IMR-90 (cell line): ENCODE data around the gene NNT. TPM values are rescaled to one million over a fixed set of nuclear protein-coding genes. Genes with fewer than 3 reads are reported as not detected.

ENCODE experiments used
- ATAC-seq: fragments of 200-7000 bp; cut with Tn5 transposase; 2 replicates; pipeline ENCODE4 v1.9.1; 2020; ENCODE audit warnings: low read depth, mild to moderate bottlenecking, moderate library complexity
- BruUV-seq: library from RNA; stranded (reverse); fragments of 400-500 nt; replicated peaks from 2 replicates; lab custom pipeline; 2021; lab: Mats Ljungman, UMichigan
- CTCF ChIA-PET: fragments of 300-600 bp; formaldehyde crosslinking; extraction: SDS; loops from one replicate; lab custom pipeline; 2021; ENCODE audit warnings: antibody characterized with exemption; lab: Yijun Ruan, JAX
- POLR2A ChIA-PET: fragments of 300-600 bp; sonication (Branson Sonifier 250); formaldehyde crosslinking; loops from one replicate; lab custom pipeline; 2022; ENCODE audit warnings: antibody characterized with exemption; ENCODE audit not compliant: unreplicated experiment; lab: Charles Lee
- DNase-seq: peaks from one replicate; pipeline ENCODE4 v3.0.0; 2013
- H2AFZ ChIP-seq: replicated peaks from 2 replicates; pipeline ENCODE3; 2013; ENCODE audit warnings: low read length, mild to moderate bottlenecking; ENCODE audit not compliant: poor library complexity
- H2AK5ac ChIP-seq: 2 replicates; pipeline ENCODE4 v1.6.1; 2013; ENCODE audit warnings: low read depth, low read length, inconsistent platforms
- H2AK9ac ChIP-seq: replicated peaks from 2 replicates; pipeline ENCODE3; 2013; ENCODE audit warnings: mild to moderate bottlenecking, low read depth, low read length, moderate library complexity; ENCODE audit not compliant: poor library complexity
- H2BK120ac ChIP-seq: 2 replicates; pipeline ENCODE4 v1.6.1; 2013; ENCODE audit warnings: low read depth, low read length, inconsistent platforms
- H2BK15ac ChIP-seq: 3 replicates; pipeline ENCODE4 v1.6.1; 2013; ENCODE audit warnings: low read depth, low read length, inconsistent platforms
- H2BK20ac ChIP-seq: 2 replicates; pipeline ENCODE4 v1.6.1; 2013; ENCODE audit warnings: low read depth, mild to moderate bottlenecking, inconsistent platforms, low read length, moderate library complexity
- H2BK5ac ChIP-seq: 2 replicates; pipeline ENCODE4 v1.6.1; 2013; ENCODE audit warnings: mild to moderate bottlenecking, low read depth, low read length, inconsistent platforms; ENCODE audit not compliant: poor library complexity, severe bottlenecking
- H3K14ac ChIP-seq: replicated peaks from 2 replicates; pipeline ENCODE4 v1.6.1; 2013; ENCODE audit warnings: low read depth, low read length, inconsistent platforms
- H3K18ac ChIP-seq: 2 replicates; pipeline ENCODE4 v1.6.1; 2013; ENCODE audit warnings: low read depth, low read length, control low read depth
- H3K23ac ChIP-seq: 2 replicates; pipeline ENCODE4 v1.6.1; 2013; ENCODE audit warnings: low read depth, low read length, inconsistent platforms
- H3K27ac ChIP-seq: 2 replicates; pipeline ENCODE4 v1.5.1; 2013; ENCODE audit warnings: mild to moderate bottlenecking, control low read depth, low read length; ENCODE audit not compliant: insufficient read depth
- H3K27me3 ChIP-seq: 2 replicates; pipeline ENCODE4 v1.6.1; 2013; ENCODE audit warnings: low read length; ENCODE audit not compliant: control insufficient read depth, insufficient read depth
- H3K36me3 ChIP-seq: 2 replicates; pipeline ENCODE4 v1.6.1; 2013; ENCODE audit warnings: low read length, mixed read lengths; ENCODE audit not compliant: control insufficient read depth, insufficient read depth
- H3K4ac ChIP-seq: 2 replicates; pipeline ENCODE4 v1.6.1; 2013; ENCODE audit warnings: low read depth, low read length, inconsistent platforms
- H3K4me1 ChIP-seq: 2 replicates; pipeline ENCODE4 v1.6.1; 2013; ENCODE audit warnings: low read length, mixed read lengths; ENCODE audit not compliant: control insufficient read depth, insufficient read depth
- H3K4me2 ChIP-seq: 2 replicates; pipeline ENCODE4 v1.6.1; 2013; ENCODE audit warnings: low read depth, mild to moderate bottlenecking, control low read depth, low read length, moderate library complexity
- H3K4me3 ChIP-seq: 2 replicates; pipeline ENCODE4 v1.5.1; 2013; ENCODE audit warnings: low read depth, mild to moderate bottlenecking, control low read depth, low read length, moderate library complexity; ENCODE audit not compliant: insufficient read depth
- H3K56ac ChIP-seq: 2 replicates; pipeline ENCODE4 v1.6.1; 2013; ENCODE audit warnings: low read length, inconsistent platforms; ENCODE audit not compliant: insufficient read depth; ENCODE audit errors: extremely low read depth
- H3K79me1 ChIP-seq, 2 experiments: 2 replicates each; pipeline ENCODE4 v1.6.1; 2013; ENCODE audit warnings: low read length in 2 of 2, inconsistent platforms in 1 of 2, low read depth in 1 of 2
- H3K9ac ChIP-seq: 2 replicates; pipeline ENCODE4 v1.6.1; 2013; ENCODE audit warnings: low read depth, low read length, control low read depth
- H3K9me1 ChIP-seq: 2 replicates; pipeline ENCODE4 v1.6.1; 2013; ENCODE audit warnings: low read length, inconsistent platforms; ENCODE audit not compliant: insufficient read depth
- H3K9me3 ChIP-seq: 2 replicates; pipeline ENCODE4 v1.6.1; 2013; ENCODE audit warnings: low read length; ENCODE audit not compliant: control insufficient read depth, insufficient read depth
- H4K20me1 ChIP-seq: 2 replicates; pipeline ENCODE4 v1.6.1; 2013; ENCODE audit warnings: low read length, inconsistent platforms; ENCODE audit not compliant: insufficient read depth
- H4K5ac ChIP-seq: 2 replicates; pipeline ENCODE4 v1.6.1; 2013; ENCODE audit warnings: mild to moderate bottlenecking, low read depth, low read length, control low read depth
- H4K8ac ChIP-seq, 2 experiments: 2 replicates each; pipeline ENCODE4 v1.6.1; 2013; ENCODE audit warnings: low read depth in 2 of 2, low read length in 2 of 2, control low read depth in 1 of 2, inconsistent platforms in 1 of 2
- H4K91ac ChIP-seq: 2 replicates; pipeline ENCODE4 v1.6.1; 2013; ENCODE audit warnings: low read depth, low read length, inconsistent platforms; ENCODE audit not compliant: insufficient read depth
- BHLHE40 ChIP-seq: fragments of 150-350 bp; IDR thresholded peaks from 2 replicates; pipeline ENCODE4 v1.6.1; 2016; ENCODE audit warnings: mild to moderate bottlenecking, low read depth, low read length
- CEBPB ChIP-seq: IDR thresholded peaks from 2 replicates; pipeline ENCODE4 v1.6.1; 2012; ENCODE audit warnings: low read depth, low read length, improper control_type of control experiment
- CHD1 ChIP-seq: IDR thresholded peaks from 2 replicates; pipeline ENCODE4 v1.6.1; 2012; ENCODE audit warnings: low read depth, low read length, improper control_type of control experiment
- CTCF ChIP-seq: conservative IDR thresholded peaks from 2 replicates; pipeline ENCODE4 v1.5.1; 2012; ENCODE audit warnings: mild to moderate bottlenecking, low read depth, low read length, improper control_type of control experiment
- ELK1 ChIP-seq: fragments of 150-350 bp; IDR thresholded peaks from 2 replicates; pipeline ENCODE4 v1.6.1; 2016; ENCODE audit warnings: low read depth, mild to moderate bottlenecking, low read length, moderate library complexity, borderline replicate concordance
- FOS ChIP-seq: fragments of 150-350 bp; IDR thresholded peaks from 2 replicates; pipeline ENCODE4 v1.6.1; 2016; ENCODE audit warnings: low read depth, low read length
- MAFK ChIP-seq: IDR thresholded peaks from 2 replicates; pipeline ENCODE4 v1.6.1; 2012; ENCODE audit warnings: low read depth, low read length, improper control_type of control experiment
- MAZ ChIP-seq: IDR thresholded peaks from 2 replicates; pipeline ENCODE4 v1.6.1; 2012; ENCODE audit warnings: low read depth, mild to moderate bottlenecking, low read length, improper control_type of control experiment, moderate library complexity, borderline replicate concordance
- MXI1 ChIP-seq: IDR thresholded peaks from 2 replicates; pipeline ENCODE4 v1.6.1; 2012; ENCODE audit warnings: low read depth, mild to moderate bottlenecking, low read length, moderate library complexity, borderline replicate concordance
- NFE2L2 ChIP-seq: fragments of 150-350 bp; IDR thresholded peaks from 2 replicates; pipeline ENCODE4 v1.6.1; 2016; ENCODE audit warnings: low read depth, mild to moderate bottlenecking, low read length
- POLR2A ChIP-seq: IDR thresholded peaks from 2 replicates; pipeline ENCODE4 v1.6.1; 2012; ENCODE audit warnings: mild to moderate bottlenecking, low read depth, low read length
- RAD21 ChIP-seq: IDR thresholded peaks from 2 replicates; pipeline ENCODE4 v1.6.1; 2012; ENCODE audit warnings: low read length, improper control_type of control experiment
- RCOR1 ChIP-seq: IDR thresholded peaks from 2 replicates; pipeline ENCODE4 v1.6.1; 2012; ENCODE audit warnings: mild to moderate bottlenecking, low read length, improper control_type of control experiment; ENCODE audit not compliant: insufficient replicate concordance
- RFX5 ChIP-seq: IDR thresholded peaks from 2 replicates; pipeline ENCODE4 v1.8.0; 2012; ENCODE audit warnings: low read depth, mild to moderate bottlenecking, low read length, moderate library complexity
- SMC3 ChIP-seq: fragments of 150-350 bp; IDR thresholded peaks from 2 replicates; pipeline ENCODE4 v1.6.1; 2016; ENCODE audit warnings: low read depth, mild to moderate bottlenecking, antibody characterized with exemption, low read length, moderate library complexity
- USF2 ChIP-seq: fragments of 150-350 bp; IDR thresholded peaks from 2 replicates; pipeline ENCODE4 v1.6.1; 2017; ENCODE audit warnings: mild to moderate bottlenecking, antibody characterized with exemption, low read length, low read depth
- WGBS, 2 experiments: methylation state at CpG; one replicate each; pipeline versions ENCODE4 v1.1.5 to v1.1.7; 2013; ENCODE audit warnings: missing lambda C conversion rate in 2 of 2; ENCODE audit not compliant: insufficient read length in 1 of 2; ENCODE audit errors: extremely low coverage in 2 of 2; 5-methylcytosine and 5-hydroxymethylcytosine counted together
- dilution Hi-C: fragments of 300-500 bp; cut with HindIII; formaldehyde crosslinking; loops from one replicate; pipeline ENCODE4 v1.14.3; 2018; ENCODE audit warnings: low sequenced_read_pairs; ENCODE audit not compliant: unreplicated experiment
- in situ Hi-C: fragments of 300-500 bp; cut with MboI; formaldehyde crosslinking; loops from 3 replicates; pipeline ENCODE4 v1.14.3; 2019; ENCODE audit warnings: low sequenced_read_pairs, inconsistent platforms, mixed read lengths
- intact Hi-C: fragments of 100-400 bp; cut with micrococcal nuclease; formaldehyde crosslinking; loops from 2 replicates; pipeline ENCODE4 v1.10.0; 2022
- polyA plus RNA-seq, 3 experiments: library from polyadenylated mRNA; depleted of rRNA; stranded (reverse); fragments of >200 nt; gene quantifications; 2 replicates each; pipeline ENCODE4 v1.2.3, GENCODE V29; 2012; ENCODE audit warnings: low replicate concordance in 1 of 3
- total RNA-seq: library from RNA; depleted of rRNA; stranded (reverse); fragments of >200 nt; gene quantifications from 2 replicates; pipeline ENCODE4 v1.2.3, GENCODE V29; 2012

NNT gene
- total and polyA plus RNA-seq, 2 of the 4 experiments (the other 2 are of a cell fraction) = 23.1 to 57.2 TPM

- Histone ChIP-seq H3K36me3 (peaks cover 7% of the 10 kb centered on the region), H3K9me3 (no peaks in the 10 kb centered on the region), H4K8ac (no peak overlapping the region), H2AK9ac (no peak overlapping the region), H3K4me3 (no peak overlapping the region), H2AK5ac (no peak overlapping the region), H3K27ac (no peak overlapping the region), H3K23ac (no peak overlapping the region), H3K9me1 (peaks cover 2% of the 10 kb centered on the region; the same call in 1 of the 2 replicates), H4K91ac (no peak overlapping the region), H3K9ac (no peak overlapping the region), H2BK15ac (no peak overlapping the region), H2BK20ac (no peak overlapping the region), H4K20me1 (no peaks in the 10 kb centered on the region), H4K5ac (no peak overlapping the region), H3K14ac (no peak overlapping the region), H3K27me3 (no peaks in the 10 kb centered on the region), H3K4me2 (no peak overlapping the region), H2BK5ac (no peak overlapping the region), H2AFZ (no peak overlapping the region), H3K56ac (no peak overlapping the region), H3K4me1 (peaks cover 3% of the 10 kb centered on the region; the same call in 1 of the 2 replicates), H2BK120ac (no peak overlapping the region), H3K79me1 (peaks cover 12 to 44% of the 10 kb centered on the region in 2 experiments; a peak in 3 of 4 replicates), H3K18ac (no peak overlapping the region), H3K4ac (no peak overlapping the region)
- in situ Hi-C loops = loop anchor here (10.0 kb wide), 2 partner anchors 699 to 1139 kb away; no protein-coding TSS in a partner anchor
- intact Hi-C loops = no loop called here
- POLR2A ChIA-PET = no interaction called here
- WGBS, 2 experiments = no CpG with 5 or more reads among the region's 2 CpGs
- DNase-seq = no peak
- BruUV-seq = no TSS peak
- no peak for ATAC-seq
- TF ChIP-seq RAD21 (no peak), RFX5 (no peak), RCOR1 (no peak), CHD1 (no peak), POLR2A (no peak), USF2 (no peak), FOS (no peak), MAZ (no peak), SMC3 (no peak), MAFK (no peak), CTCF (no peak), CEBPB (no peak), ELK1 (no peak), NFE2L2 (no peak), MXI1 (no peak), BHLHE40 (no peak)
- CTCF ChIA-PET = no interaction called here
- dilution Hi-C loops = no loop called here
These were observed 33.1 kb downstream of the NNT start for GRCh38 chr5:43636076-43636475.
